Stimulated activated naive CD4-positive, alpha-beta T cell (primary cell): ENCODE results near the gene MCM7.
"Not testable (repeated sequence)": the region's sequence is repeated elsewhere in the genome, so short reads cannot be mapped to it uniquely, and the experiment has no call there.

Source experiments
- DNase-seq, 6 experiments: peaks; one replicate each; lab custom pipeline; 2025; lab: John Stamatoyannopoulos, UW

Gene MCM7

DNA sequence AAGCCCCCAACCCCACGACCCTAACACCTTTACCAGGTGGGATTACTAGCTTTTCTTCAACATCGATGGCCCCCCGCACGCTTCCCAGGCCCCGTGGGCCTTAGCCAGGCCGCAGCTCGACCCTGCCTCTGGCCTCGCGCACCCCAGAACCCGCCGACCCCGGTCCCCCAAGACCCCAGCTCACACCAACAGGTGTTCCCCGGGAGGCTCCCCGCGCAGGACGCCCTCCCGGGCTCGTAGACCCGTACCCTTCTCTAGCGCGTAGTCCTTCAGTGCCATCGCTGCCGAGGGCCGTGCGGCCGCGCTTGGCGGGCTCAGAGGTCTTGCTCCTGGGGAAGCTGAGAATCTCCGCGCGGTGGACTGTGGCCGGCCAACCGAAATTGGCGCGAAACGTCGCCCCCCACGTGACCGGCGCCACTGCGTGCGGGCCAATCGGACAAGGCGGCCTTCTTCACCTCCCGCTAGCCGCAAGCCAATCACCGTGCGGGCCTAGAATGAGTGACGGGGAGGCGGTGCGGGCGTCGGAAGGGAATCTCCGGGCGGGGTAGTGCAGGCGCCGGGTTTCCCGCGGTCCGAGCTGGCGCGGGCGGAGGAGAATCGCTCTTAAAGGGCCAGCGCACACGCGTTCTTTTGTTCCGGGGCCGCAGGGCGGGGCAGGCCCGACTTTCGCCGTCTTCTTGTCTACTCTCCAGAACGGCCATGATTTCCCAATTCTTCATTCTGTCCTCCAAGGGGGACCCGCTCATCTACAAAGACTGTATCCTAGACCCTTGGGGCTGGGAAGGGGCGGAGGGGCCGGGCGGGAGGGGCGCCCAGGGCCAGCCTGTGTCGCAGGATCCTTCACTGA is at the start of gene MCM7, which contains the start of gene AP4M1:
TSS of gene MCM7 (minus strand) at position 382 of the 847 bp plus-strand sequence. CDS start at position 279, 103 bp downstream.
TSS of gene AP4M1 (plus strand) at position 628 of the 847 bp plus-strand sequence. CDS start at position 700, 72 bp downstream.
- DNase-seq, result peak; percentile 88 to 95 (median 91)

DNA sequence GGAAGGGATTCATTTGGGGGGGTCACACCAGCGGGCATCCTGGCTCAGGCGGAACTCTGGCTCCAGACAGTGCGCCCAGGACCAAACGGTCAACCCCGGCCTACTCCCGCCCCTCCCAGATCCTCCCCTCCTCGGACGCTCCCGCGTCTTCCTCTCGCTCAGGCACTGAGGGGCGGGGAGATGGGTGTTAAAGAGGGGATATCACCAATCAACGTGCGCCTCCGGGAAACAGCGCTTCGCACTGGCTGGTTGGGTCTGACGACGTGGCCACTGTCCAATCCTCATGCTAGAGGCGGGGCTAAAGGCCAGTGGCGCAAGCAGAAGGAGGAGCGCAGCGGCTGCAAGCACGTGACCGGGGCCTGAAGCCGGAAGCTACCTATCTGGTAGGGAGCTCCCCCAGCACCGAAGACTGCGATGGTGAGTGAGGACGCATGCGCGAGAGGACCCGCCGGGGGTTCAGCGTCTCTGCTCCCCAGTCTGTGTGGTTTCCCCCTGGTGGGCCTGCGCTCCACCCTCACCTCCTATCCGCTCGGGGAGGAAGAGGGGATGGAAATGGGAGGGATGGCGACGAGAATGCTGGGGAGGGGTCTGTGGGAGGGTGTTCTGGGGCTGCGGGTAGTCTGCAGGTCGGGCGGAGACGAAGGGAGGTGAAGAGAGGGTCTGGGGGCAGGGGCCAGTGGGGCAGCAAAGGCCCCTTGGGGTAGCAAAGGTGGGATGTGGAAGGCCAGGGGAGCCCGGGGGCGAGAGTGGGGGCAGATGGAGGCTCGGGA is 47.5 kb upstream of the MCM7 start, which contains the start of gene LAMTOR4:
TSS of gene LAMTOR4 (plus strand) at position 360 of the 770 bp plus-strand sequence. CDS start at position 415, 55 bp downstream.
- peak; percentile 90 to 99 (median 97) for DNase-seq

DNA sequence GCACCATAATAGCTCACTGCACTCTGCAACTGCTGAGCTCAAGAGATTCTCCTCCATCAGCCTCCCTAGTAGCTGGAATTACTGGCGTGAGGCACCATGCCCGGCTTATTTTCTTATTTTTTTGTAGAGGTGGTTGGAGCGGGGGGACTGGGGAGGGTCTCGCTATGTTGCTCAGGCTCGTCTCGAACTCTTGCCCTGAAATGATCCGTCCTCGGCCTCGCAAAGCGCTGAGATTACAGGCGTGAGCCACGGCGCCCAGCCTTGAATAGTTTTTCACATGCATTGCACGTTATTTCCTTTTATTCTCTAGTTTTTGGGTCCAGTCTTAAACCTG is 47.0 kb upstream of the MCM7 start:
- no peak for DNase-seq

DNA sequence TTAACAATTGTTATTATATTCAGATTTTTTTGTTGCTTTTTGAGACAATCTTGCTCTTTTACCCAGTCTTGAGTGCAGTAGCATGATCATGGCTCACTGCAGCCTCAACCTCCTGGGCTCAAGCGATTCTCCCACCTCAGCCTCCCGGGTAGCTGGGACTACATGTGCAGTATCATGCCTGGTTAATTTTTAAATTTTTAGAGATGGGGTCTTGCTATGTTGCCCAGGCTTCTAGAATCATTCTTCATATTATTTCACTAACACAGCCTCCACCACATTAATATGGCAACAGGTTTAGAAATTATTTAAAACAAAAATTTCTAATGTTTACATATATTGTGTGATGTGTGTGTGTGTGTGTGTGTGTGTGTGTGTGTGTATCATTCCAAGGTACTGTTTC is 46.1 kb upstream of the MCM7 start:
- DNase-seq, result no peak

DNA sequence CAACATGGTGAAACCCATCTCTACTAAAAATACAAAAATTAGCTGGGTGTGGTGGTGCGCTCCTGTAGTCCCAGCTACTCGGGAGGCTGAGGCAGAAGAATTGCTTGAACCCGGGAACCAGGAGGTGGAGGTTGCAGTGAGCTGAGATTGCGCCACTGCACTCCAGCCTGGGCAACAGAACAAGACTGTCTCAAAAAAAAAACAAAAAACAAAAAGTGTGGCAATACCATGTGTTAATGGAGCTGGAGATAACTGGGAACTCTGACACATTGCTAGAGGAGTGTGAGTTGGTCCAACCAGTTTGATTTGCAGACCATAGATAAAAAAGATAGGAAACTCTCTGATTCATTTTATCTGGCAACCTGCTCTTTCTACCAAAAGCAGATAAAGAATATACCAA is 45.2 kb upstream of the MCM7 start:
- DNase-seq, result not testable (repeated sequence)

DNA sequence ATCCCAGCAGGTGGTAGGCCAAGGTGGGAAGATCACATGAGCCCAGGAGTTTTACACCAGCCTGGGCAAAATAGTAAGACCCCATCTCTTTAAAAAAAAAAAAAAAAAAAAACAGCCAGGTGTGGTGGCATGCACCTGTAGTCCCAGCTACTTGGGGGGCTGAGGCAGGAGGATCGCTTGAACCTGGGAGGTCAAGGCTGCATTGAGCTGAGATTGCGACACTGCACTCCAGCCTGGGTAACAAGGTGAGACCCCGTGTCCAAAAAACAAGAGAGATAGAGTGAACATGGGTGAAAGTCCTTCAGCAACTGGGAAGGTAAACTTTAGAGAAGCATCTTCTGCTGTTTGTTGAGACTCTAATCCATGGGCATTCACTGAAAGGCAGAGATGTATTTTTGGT is 41.3 kb upstream of the MCM7 start:
- no peak for DNase-seq

DNA sequence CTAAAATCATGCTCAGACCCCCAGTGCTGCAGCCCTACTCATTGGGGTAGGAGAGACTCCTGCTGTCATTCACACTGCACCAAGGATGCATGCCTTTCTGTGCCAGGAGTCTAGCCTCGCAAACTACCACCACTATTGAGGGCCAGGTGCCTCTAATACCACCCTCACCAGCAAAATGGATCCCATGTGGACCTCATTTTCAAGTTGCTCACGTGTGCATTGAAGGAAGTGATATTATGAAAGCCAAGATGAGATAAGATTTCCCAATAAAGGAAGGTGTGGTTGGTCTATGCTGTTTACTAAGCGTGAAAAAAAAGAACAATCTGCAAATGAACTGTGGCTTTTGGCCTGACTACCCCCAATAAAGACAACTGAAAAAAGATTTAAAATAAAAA is 40.4 kb upstream of the MCM7 start:
- DNase-seq, result no peak

DNA sequence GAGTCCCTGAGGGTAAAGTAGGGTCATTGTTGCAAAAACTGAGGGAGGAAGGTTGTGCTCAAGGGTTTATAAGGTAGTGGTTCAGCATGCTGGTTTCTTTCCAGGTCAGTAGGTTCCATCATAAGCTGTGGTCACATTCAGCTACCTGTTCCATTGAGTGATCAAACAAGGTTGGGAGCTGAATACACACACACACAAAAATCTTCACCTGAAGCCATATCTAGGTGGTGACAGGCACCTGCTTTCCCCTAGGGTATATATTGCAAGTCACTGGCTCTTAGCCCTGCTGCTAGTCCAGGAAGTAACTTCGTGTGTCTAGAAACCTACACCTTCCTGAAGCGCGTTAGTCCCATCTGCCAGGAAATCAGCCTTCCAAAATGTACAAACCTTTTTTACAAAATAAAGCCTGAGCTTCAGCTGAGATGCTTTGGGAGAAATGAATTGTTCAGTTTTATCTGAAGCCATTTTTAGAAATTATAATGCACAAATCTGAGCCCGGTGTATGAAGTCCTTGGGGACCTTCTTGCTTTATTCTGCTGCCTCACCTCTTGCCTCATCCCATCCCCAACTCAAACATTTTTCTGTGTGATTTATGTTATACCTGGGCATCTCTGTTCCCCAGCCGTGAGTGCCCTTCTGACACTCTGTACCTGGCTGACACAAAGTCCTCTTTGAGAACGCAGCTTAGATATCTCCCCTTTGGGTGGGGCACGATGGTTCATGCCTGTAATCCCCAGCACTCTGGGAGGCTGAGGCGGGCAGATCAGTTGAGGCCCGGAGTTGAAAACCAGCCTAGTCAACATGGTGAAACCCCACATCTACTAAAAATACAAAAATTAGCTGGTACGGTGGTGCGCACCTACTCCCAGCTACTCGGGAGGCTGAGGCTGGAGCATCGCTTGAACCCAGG is 36.9 kb upstream of the MCM7 start:
- DNase-seq, result peak in 1 of 6 experiments; percentile 15

DNA sequence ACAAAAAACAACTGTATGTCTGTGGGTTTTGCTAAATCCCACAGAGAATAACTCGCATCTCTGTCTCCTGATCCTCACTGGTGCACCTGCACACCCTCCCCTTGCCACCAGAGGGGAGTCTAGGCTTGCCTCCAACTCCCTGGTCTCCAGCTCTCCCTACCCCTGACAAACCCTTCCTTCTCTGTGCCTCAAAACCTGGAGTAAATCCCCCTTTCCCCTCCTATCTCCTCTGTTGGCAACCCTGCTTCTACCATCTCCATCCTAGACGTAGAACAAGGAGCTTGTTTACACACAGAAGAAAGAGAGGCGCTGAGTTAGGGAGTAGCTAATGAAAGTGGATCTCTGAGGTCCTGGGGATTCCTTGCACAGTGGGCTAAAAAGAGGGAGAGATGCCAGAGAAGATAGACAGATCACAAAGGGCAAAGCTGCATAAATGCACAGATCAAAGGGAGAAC is 31.5 kb upstream of the MCM7 start:
- DNase-seq, result peak; percentile 42 to 65 (median 52)

DNA sequence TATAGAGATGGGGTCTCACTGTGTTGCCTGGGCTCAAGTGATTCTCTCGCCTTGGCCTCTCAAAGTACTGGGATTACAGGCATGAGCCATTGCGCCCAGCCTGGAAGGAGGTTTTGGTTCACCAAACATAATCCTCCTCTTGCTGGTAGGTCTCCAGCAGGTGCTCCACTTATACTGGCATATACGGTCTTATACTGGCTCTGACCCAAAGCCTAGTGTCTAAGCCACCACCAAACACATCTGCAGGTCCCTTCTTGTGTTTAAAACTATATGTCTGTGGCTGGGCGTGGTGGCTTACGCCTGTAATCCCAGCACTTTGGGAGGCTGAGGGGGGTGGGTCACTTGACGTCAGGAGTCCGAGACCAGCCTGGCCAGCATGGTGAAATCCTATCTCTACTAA is 30.9 kb upstream of the MCM7 start:
- DNase-seq, result no peak

DNA sequence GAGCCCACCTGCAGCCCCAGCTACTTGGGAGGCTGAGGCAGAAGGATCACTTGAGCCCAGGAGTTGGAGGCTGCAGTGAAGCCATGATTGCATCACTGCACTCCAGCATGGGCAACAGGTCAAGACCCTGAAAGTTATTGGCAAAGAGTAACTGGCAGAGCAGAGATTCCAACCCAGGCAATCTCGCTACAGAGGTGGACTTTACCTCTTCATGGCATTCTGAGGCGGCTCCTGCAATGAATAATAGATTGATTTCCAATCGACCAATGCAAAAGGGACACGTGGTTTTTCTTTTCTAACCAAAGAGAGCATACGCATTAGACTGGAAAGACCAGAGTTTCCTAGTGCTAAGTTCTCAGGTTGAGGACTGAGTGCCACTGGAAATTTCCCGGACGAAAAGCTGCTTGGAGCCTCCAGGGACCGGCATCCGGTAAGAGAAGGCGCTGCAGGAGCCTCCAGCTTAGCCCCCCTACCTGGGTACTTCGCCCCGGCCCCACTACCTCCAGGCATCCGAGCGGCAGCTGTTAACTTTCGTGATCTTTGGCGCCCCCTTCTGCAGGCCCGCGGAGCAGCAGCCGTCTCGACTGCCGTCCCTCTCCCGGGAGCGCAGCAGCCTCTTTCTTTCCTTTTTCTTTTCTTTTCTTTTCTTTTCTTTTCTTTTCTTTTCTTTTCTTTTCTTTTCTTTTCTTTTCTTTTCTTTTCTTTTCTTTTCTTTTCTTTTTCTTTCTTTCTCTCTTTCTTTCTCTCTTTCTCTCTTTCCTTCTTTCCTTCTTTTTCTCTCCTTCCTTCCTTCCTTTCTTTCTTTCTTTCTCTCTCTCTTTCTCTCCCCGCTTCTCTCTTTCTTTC is 29.6 kb upstream of the MCM7 start:
- DNase-seq, result peak; percentile 62 to 90 (median 80)

DNA sequence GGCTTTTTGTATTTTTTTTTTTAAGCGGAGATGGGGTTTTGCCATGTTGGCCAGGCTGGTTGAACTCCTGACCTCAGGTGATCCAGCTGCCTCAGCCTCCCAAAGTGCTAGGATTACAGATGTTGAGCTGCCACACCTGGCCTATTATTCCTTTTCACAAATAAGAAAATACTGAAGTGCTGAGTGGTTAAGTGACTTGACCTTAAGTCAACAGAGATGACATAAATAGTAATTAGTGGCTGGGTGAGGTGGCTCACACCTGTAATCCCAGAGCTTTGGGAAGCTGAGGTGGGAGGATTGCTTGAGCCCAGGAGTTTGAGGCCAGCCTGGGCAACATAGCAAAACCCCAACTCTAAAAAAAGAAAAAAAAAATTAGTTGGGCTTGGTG is 29.0 kb upstream of the MCM7 start:
- DNase-seq, result not testable (repeated sequence)

DNA sequence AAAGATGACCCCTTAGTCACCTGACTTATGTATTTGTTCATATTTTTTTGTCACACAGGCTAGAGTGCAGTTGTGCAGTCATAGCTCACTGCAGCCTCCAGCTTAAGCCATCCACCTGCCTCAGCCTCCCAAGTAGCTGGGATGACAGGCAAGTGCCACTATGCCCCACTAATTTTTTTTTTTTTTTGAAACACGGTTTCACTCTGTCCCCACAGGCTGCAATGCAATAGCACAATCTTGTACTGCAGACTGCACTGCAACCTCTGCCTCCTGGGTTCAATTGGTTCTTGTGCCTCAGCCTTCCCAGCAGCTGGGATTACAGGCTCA is 27.4 kb upstream of the MCM7 start:
- DNase-seq, result no peak

DNA sequence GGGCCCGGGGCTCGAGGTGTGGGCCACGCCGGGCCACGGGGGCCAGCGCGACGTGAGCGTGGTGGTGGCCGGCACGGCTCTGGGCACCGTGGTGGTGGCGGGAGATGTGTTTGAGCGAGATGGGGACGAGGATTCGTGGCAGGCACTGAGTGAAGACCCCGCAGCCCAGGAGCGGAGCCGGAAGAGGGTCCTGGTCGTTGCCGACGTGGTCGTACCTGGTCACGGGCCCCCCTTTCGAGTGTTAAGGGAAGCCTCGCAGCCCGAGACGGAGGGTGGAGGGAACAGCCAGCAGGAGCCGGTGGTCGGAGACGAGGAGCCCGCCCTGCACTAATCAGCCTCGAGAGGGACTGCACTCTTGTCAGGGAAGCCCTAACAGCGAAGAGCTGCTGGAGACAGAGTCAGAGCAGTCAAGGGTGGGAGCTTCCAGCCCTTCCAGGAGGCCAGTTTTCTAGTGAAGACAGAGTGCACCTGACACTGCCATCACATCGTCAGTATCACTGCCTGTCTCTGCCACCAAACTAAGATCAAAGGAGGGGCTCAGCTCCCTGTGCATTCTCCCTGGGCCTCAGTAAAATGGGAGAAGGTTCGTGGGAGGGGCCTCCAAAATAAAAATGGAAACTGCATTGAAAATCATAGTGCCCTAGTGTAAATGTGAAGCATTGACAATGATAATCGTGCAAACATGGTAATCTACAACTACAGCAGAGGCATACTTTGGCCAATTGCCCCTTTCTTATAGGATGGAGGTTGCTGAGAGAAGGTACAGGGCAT is 26.9 kb upstream of the MCM7 start:
- peak in 3 of 6 experiments; percentile 14 to 39 (median 18) for DNase-seq

DNA sequence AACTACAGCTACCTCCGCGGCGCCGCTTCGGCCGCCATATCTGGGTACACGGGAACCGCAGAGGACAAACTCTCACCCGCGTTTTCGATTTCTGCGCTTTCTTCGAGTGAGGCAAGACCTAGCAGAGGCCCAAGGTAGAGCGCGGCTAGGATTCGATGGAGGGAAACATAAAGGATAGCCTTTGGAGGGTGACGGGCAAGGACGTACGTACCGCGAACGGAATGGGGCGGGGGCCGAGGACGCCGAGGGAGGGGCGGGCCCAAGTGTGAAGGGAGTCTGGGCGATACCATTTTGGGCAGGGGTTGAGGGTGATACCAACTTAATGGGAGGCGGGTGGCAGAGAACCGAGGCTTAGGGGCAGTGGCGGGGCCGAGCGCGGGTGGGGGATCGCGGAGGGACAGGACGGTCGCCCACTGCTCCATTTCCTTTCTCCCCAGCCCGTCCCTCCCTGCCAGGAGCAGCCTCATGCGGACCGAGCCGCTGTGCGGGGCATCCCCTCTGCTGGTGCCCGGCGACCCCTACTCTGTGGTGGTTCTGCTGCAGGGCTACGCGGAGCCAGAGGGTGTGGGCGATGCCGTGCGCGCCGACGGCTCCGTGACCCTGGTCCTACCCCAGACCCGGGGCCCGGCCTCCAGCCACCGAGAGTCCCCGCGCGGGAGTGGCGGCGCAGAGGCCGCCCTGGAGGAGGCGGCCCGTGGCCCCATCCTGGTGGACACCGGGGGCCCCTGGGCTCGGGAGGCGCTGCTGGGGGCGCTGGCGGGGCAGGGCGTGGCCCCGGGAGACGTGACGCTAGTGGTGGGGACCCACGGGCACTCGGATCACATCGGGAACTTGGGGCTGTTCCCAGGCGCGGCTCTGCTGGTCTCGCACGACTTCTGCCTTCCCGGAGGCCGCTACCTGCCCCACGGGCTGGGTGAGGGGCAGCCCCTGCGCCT is 26.0 kb upstream of the MCM7 start, which contains the start of gene MBLAC1:
TSS of gene MBLAC1 (plus strand) at position 37 of the 935 bp plus-strand sequence. CDS start at position 466, 429 bp downstream.
- DNase-seq, result peak; percentile 87 to 96 (median 90)

DNA sequence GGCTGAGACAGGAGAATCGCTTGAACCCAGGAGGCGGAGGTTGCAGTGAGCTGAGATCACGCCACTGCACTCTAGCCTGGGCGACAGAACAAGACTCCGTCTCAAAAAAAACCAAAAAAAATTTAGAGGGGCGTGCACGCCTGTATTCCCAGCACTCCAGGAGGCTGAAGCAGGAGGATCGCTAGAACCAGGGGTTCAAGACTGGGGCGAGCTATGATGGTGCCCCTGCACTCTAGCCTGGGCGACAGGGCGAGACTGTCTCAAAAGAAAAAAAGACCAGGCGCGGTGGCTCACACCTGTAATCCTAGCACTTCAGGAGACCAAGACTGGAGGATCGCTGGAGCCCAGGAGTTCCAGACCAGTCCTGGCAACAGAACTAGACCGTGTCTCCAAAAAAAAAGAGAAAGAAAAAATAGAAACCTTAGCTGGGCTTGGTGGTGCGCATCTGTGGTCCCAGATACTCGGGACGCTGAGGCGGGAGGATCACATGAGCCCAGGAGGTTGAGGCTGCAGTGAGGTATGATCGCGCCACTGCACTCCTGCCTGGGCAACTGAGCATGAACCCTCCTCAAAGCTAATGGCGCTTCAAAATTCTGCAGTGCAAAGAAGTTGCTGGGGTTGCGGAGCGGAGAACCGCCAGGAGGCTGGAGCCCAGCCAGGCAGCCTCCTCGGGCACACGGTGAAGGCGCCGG is 25.2 kb upstream of the MCM7 start:
- no peak for DNase-seq

DNA sequence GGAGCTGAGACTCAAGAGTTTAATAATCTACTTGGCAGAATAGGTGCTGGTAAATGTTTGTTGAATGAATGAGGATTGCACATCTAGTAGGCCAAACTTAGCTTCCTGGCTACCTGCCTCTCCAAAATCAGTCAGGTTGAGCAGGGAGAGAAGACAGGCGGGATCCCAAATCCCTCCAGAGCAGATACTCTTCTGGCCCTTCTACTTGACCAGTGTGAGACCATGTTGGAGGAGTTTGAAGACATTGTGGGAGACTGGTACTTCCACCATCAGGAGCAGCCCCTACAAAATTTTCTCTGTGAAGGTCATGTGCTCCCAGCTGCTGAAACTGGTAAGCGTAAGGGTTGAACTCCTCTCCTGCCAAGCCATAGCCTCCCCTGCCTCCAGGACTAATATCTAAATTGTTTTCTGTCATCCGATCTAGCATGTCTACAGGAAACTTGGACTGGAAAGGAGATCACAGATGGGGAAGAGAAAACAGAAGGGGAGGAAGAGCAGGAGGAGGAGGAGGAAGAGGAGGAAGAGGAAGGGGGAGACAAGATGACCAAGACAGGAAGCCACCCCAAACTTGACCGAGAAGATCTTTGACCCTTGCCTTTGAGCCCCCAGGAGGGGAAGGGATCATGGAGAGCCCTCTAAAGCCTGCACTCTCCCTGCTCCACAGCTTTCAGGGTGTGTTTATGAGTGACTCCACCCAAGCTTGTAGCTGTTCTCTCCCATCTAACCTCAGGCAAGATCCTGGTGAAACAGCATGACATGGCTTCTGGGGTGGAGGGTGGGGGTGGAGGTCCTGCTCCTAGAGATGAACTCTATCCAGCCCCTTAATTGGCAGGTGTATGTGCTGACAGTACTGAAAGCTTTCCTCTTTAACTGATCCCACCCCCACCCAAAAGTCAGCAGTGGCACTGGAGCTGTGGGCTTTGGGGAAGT is 23.4 kb upstream of the MCM7 start:
- DNase-seq, result no peak
